BLaER1 treated with 17β-estradiol and CSF1 and Interleukin-3, amounts not matched to agents 10 nM and 100 nM (cell line): ENCODE measurements around the gene ALX4.

ENCODE experiments used
- H3K27ac ChIP-seq, 11 experiments: shearing (Covaris generic); formaldehyde crosslinking; 2 replicates each; pipeline ENCODE4 v1.8.1; 2022
- H3K27me3 ChIP-seq, 11 experiments: shearing (Covaris generic); formaldehyde crosslinking; 2 replicates each; pipeline ENCODE4 v1.8.1; 2022
- H3K36me3 ChIP-seq, 11 experiments: shearing (Covaris generic); formaldehyde crosslinking; 2 replicates each; pipeline ENCODE4 v1.8.1; 2022
- H3K4me1 ChIP-seq, 10 experiments: shearing (Covaris generic); formaldehyde crosslinking; 2 replicates each; pipeline ENCODE4 v1.8.1; 2022
- H3K4me2 ChIP-seq, 11 experiments: shearing (Covaris generic); formaldehyde crosslinking; 2 replicates each; pipeline ENCODE4 v1.8.1; 2022
- H3K4me3 ChIP-seq, 10 experiments: shearing (Covaris generic); formaldehyde crosslinking; 2 replicates each; pipeline ENCODE4 v1.8.1; 2022
- H3K9ac ChIP-seq, 11 experiments: shearing (Covaris generic); formaldehyde crosslinking; 2 replicates each; pipeline ENCODE4 v1.8.1; 2022
- H3K9me3 ChIP-seq, 11 experiments: shearing (Covaris generic); formaldehyde crosslinking; replicated peaks in 1 of 11; 2 replicates each; pipeline ENCODE4 v1.8.1; 2022
- H4K20me1 ChIP-seq, 11 experiments: shearing (Covaris generic); formaldehyde crosslinking; 2 replicates each; pipeline ENCODE4 v1.8.1; 2022
- Cebpa-rat ChIP-seq, 11 experiments: shearing (Covaris generic); IDR thresholded peaks; 2 replicates each; pipeline ENCODE4 v1.8.1; 2022

The ALX4 gene

DNA sequence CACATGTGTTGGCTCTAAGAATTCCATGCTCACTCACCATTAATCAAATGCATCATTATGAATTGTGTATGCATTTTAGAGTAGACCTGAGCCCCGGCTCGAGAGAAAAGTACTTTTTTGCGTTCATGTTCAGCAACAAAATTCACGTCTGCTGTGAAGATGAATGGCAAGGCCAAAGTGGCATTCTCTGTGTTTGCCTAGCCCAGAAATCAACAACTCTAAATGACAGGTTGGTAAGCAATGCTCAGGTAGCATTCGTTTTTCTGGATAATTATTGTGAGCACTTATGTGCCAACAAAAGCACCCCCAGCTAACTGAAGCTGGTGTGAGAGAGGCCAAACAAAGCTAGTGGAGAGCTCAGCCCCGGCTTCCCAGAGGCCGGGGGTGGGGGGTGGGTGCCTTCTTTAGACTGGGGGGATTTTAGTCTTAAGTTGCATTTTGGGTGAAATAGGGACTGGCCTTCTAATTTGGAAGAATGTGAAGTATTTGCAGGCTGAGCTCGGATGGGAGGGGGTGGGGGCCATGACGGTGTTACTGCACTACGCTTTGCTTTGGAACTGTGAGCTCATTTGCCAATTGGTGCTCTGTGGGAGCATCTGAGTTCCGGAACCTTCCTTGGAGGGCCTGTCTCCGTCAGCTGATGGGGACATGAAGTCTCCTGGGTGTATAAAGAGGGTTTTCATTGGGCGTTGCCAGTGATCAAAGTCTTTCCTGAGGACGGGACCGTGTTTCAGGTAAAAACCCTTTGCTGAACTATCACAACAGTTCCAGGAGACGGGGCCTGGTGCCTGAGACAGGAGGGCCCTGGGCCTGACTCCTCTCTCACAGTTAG is 29.0 kb upstream of the ALX4 start:
- no peak overlapping the region for H3K9ac ChIP-seq
- H3K36me3 ChIP-seq: no peaks in the 10 kb centered on the region
- H4K20me1 ChIP-seq: peaks cover 0 to 3% (median 0%) of the 10 kb centered on the region in 11 experiments; a peak in 1 of 22 replicates
- peaks cover 44 to 60% (median 56%) of the 10 kb centered on the region in 11 experiments for H3K27me3 ChIP-seq
- peaks cover 0 to 6% (median 4%) of the 10 kb centered on the region in 10 experiments; a peak in 12 of 20 replicates for H3K4me1 ChIP-seq
- H3K4me3 ChIP-seq: no peak overlapping the region
- H3K27ac ChIP-seq: no peak overlapping the region
- H3K4me2 ChIP-seq: no peak overlapping the region
- TF ChIP-seq Cebpa-rat (IDR thresholded peaks at IDR 0.05): no peak
- no peaks in the 10 kb centered on the region for H3K9me3 ChIP-seq

DNA sequence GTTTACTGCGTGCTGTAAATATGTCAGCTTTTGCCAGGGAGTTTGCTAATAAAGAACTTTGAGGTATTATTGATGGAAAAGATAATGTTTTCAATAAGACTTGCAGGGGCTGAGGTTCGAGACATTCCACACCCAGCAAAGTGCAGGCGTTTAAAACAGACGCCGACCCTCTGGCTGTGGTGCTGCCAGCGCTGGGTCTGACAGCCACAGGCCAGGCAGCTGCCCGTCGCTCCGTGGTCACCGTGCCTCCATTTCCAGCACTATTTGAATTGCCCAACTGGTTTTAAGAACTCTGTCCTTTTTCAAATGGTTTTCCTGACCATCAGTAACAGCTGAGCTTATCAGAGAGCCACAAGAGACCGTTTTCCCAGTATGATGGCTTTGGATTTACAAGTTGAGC is 28.1 kb upstream of the ALX4 start:
- TF ChIP-seq Cebpa-rat (IDR thresholded peaks at IDR 0.05): no peak
- Histone ChIP-seq H4K20me1 (peaks cover 0 to 3% (median 0%) of the 10 kb centered on the region in 11 experiments; a peak in 1 of 22 replicates), H3K27me3 (peaks cover 44 to 65% (median 57%) of the 10 kb centered on the region in 11 experiments), H3K4me3 (no peak overlapping the region), H3K36me3 (no peaks in the 10 kb centered on the region), H3K4me2 (no peak overlapping the region), H3K9me3 (no peaks in the 10 kb centered on the region), H3K9ac (no peak overlapping the region), H3K27ac (no peak overlapping the region), H3K4me1 (peaks cover 0 to 9% (median 4%) of the 10 kb centered on the region in 10 experiments; a peak in 12 of 20 replicates)

DNA sequence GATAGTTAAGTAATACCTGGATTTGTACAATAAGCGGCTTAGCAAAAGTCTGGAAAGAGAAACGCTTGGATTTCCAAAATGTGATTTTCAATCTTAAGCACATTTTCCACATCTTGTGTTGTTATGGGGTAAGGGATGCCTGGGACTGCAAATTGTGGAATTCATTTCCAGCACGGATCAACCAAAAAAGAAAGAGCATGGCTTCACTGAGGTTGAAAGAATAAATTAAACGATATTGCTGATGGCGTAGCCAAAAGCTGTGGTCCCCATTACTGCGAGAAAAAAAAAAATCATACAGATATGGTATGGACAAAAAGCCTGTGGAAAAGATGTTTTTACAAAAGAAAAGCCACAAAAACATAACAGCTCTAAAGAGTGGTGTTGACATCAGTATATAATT is 26.0 kb upstream of the ALX4 start:
- H3K9me3 ChIP-seq: no peaks in the 10 kb centered on the region
- no peak for TF ChIP-seq Cebpa-rat (IDR thresholded peaks at IDR 0.05)
- H3K27ac ChIP-seq: no peak overlapping the region
- H3K27me3 ChIP-seq: peaks cover 44 to 65% (median 57%) of the 10 kb centered on the region in 11 experiments
- no peaks in the 10 kb centered on the region for H3K36me3 ChIP-seq
- H3K4me3 ChIP-seq: no peak overlapping the region
- H3K4me2 ChIP-seq: no peak overlapping the region
- H3K4me1 ChIP-seq: peaks cover 0 to 9% (median 0%) of the 10 kb centered on the region in 10 experiments; a peak in 5 of 20 replicates
- H4K20me1 ChIP-seq: peaks cover 0 to 3% (median 0%) of the 10 kb centered on the region in 11 experiments; a peak in 1 of 22 replicates
- H3K9ac ChIP-seq: no peak overlapping the region

DNA sequence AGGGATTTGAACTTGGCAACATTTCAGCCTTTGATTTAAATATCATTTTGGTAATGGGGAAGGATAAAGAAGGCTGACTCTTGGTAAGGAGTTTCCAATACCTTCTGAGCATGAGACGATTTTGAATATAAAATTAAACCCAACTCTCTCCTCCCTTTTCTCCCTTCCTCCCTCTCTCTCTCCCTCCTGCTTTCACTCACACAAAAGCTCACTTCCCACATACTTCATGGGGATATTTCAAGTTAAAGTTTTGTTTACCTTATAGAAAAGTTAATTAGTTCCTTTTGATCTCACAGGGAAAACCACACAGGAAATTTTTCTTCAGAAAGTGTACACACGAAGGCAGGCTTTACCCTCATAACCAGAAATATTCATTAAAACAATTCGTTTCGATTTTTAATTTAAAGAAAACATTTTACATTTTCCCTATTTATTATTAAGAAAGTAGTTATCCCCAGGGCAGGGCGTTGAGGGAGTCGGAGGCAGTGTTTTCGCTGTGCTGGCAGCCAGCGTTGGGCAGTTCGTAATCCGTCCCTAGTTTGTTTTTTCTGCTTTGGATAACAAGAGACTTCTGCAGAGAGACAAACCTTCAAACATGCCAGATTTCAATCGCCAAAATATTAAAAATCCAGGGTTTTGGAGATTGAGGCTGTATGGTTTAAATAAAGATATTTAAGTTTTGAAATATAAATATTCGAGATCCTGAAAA is 25.3 kb upstream of the ALX4 start:
- no peak for TF ChIP-seq Cebpa-rat (IDR thresholded peaks at IDR 0.05)
- H3K27me3 ChIP-seq: peaks cover 44 to 65% (median 57%) of the 10 kb centered on the region in 11 experiments
- no peak overlapping the region for H3K9ac ChIP-seq
- peaks cover 0 to 3% (median 0%) of the 10 kb centered on the region in 11 experiments; a peak in 1 of 22 replicates for H4K20me1 ChIP-seq
- no peak overlapping the region for H3K27ac ChIP-seq
- no peaks in the 10 kb centered on the region for H3K36me3 ChIP-seq
- no peak overlapping the region for H3K4me2 ChIP-seq
- H3K4me1 ChIP-seq: peaks cover 0 to 9% (median 0%) of the 10 kb centered on the region in 10 experiments; a peak in 5 of 20 replicates
- H3K9me3 ChIP-seq: no peaks in the 10 kb centered on the region
- no peak overlapping the region for H3K4me3 ChIP-seq

DNA sequence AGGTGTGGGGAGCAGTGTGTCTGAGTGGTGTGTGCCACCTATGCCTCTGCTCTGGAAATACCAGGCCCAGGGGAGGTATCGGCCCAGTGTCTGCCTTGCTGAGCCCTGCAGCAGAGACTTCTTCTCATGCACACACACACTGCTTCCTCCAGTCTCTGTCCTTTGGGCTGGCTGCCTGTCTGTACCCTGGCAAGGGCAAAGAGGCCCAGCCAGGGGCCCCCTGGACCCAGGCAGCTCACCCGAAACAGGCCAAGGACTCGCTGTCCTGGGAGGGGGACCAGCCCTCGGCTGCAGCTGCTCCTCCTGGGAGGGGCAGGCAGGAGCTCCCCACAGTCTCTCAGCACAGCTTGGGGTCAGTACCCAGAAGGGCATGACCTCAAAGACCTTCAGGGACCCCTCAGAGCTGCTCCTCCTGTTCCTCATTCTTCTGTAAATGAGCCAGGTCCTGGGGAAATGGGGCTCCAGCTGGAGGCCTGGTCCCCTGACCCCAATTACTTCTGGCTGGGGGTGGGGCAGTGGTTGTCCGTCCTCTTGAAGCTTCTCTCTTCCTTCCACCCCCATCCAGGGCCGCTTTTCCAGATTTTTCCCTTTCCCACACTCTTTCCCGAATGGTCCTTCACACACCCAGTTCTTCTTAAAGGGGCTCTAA is 24.5 kb upstream of the ALX4 start:
- peaks cover 44 to 60% (median 54%) of the 10 kb centered on the region in 11 experiments for H3K27me3 ChIP-seq
- peaks cover 0 to 3% (median 0%) of the 10 kb centered on the region in 11 experiments; a peak in 2 of 22 replicates for H4K20me1 ChIP-seq
- H3K9ac ChIP-seq: no peak overlapping the region
- H3K4me1 ChIP-seq: peaks cover 0 to 9% (median 0%) of the 10 kb centered on the region in 10 experiments; a peak in 5 of 20 replicates
- no peaks in the 10 kb centered on the region for H3K36me3 ChIP-seq
- TF ChIP-seq Cebpa-rat (IDR thresholded peaks at IDR 0.05): no peak
- H3K4me2 ChIP-seq: no peak overlapping the region
- no peak overlapping the region for H3K4me3 ChIP-seq
- no peaks in the 10 kb centered on the region for H3K9me3 ChIP-seq
- H3K27ac ChIP-seq: no peak overlapping the region

DNA sequence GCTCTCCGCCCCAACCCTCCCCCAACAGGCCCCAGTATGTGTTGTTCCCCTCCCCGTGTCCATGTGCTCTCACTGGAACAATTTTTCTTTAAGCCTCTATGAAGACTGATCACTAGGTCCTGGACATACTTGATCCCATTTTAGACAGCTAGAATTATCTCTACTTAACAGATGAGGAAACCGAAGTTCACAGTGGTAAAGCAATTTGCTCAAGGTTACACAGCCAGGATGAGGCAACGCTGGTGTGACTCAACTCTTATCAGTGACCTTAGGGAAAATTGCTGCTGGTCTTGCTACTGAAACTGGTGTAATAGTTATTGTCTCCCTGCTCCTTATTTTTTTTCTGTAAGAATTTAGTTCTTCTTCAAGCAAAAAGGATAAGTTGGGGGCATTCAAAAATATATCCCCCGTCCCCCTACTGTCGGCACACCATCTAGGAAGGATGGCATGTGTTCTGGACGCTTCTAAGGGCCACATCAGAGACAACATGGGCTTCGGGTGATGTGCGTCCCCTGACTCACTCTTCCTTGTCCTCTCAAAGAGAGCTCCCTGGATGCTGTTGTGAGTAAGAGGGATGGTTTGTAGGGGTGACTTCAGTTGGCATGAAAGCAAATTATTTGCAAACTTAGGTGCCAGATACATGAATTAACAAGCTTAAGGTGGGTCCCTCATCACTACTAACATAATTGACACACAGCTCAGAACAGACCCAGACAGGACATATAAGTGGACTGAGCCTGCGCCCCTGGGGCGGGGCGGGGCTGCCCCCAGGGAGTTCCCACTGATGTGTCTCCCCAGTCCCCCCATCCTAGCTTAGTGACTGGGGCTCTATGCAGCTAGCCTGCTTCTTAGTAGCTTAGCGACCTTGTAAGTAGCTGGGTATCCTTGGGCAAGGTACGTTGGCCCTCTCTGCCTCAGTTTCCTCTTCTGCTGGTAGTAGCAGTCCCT is 23.6 kb upstream of the ALX4 start:
- Histone ChIP-seq H4K20me1 (peaks cover 0 to 3% (median 0%) of the 10 kb centered on the region in 11 experiments; a peak in 2 of 22 replicates), H3K4me3 (no peak overlapping the region), H3K27ac (no peak overlapping the region), H3K9me3 (no peaks in the 10 kb centered on the region), H3K4me2 (no peak overlapping the region), H3K9ac (no peak overlapping the region), H3K4me1 (peaks cover 0 to 9% (median 0%) of the 10 kb centered on the region in 10 experiments; a peak in 5 of 20 replicates), H3K27me3 (peaks cover 41 to 51% (median 47%) of the 10 kb centered on the region in 11 experiments), H3K36me3 (no peaks in the 10 kb centered on the region)
- no peak for TF ChIP-seq Cebpa-rat (IDR thresholded peaks at IDR 0.05)

DNA sequence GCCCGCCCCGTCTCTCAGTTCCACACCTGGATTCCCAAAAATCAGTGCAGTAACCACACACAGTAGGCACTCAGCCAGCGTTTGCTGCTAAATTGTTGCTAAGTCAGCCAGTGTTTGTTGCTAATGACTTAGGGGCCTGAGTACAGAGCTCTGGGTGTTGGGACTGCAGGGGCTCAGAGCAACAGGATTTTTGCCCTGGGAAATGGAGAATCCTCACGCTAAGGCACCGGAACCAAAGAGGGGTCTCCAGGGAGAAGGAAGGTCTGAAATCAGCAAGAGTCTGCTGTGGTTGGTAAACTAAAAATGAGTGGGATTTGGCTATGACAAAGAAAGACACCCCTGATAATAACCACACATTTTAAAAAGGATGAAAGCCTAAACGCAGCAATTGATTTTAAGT is 22.7 kb upstream of the ALX4 start:
- TF ChIP-seq Cebpa-rat (IDR thresholded peaks at IDR 0.05): no peak
- Histone ChIP-seq H3K27ac (no peak overlapping the region), H3K9ac (no peak overlapping the region), H3K4me1 (peaks cover 0 to 9% (median 0%) of the 10 kb centered on the region in 10 experiments; a peak in 5 of 20 replicates), H4K20me1 (peaks cover 0 to 3% (median 0%) of the 10 kb centered on the region in 11 experiments; a peak in 2 of 22 replicates), H3K9me3 (no peaks in the 10 kb centered on the region), H3K27me3 (peaks cover 33 to 42% (median 39%) of the 10 kb centered on the region in 11 experiments), H3K4me3 (no peak overlapping the region), H3K36me3 (no peaks in the 10 kb centered on the region), H3K4me2 (no peak overlapping the region)
